Lower lobe of right lung (tissue), 2 donors: Measurements from ENCODE around the gene AKR7A3. TPM values are rescaled to one million over a fixed set of nuclear protein-coding genes. Genes with fewer than 3 reads are reported as not detected.

Experiments
- ATAC-seq, 2 donors: fragments of 200-7000 bp; cut with Tn5 transposase; one replicate each; pipeline ENCODE4 v1.9.1; 2020 to 2022; ENCODE audit warnings: mild to moderate bottlenecking in 2 of 2, moderate library complexity in 2 of 2
- DNase-seq: peaks from one replicate; pipeline ENCODE4 v3.0.0-alpha.2; 2020
- H3K27ac ChIP-seq: fragments of 200-600 bp; one replicate; pipeline ENCODE4 v1.8.0; 2022
- H3K27me3 ChIP-seq: fragments of 200-600 bp; one replicate; pipeline ENCODE4 v1.8.0; 2022; ENCODE audit warnings: low read depth
- H3K36me3 ChIP-seq: fragments of 200-600 bp; one replicate; pipeline ENCODE4 v1.8.0; 2022; ENCODE audit warnings: mild to moderate bottlenecking
- H3K4me1 ChIP-seq: fragments of 200-600 bp; one replicate; pipeline ENCODE4 v1.8.0; 2022
- H3K4me3 ChIP-seq: fragments of 200-600 bp; one replicate; pipeline ENCODE4 v1.8.0; 2022; ENCODE audit warnings: mild to moderate bottlenecking
- H3K9me3 ChIP-seq: fragments of 200-600 bp; one replicate; pipeline ENCODE4 v1.8.0; 2022
- CTCF ChIP-seq: fragments of 200-600 bp; IDR thresholded peaks from one replicate; pipeline ENCODE4 v1.8.0; 2022; ENCODE audit warnings: antibody characterized with exemption, mild to moderate bottlenecking
- intact Hi-C: fragments of 100-400 bp; cut with DNase I; formaldehyde crosslinking; loops from one replicate; pipeline ENCODE4 v1.11.0; 2022
- total RNA-seq: library from RNA; stranded (reverse); fragmentation: NEBNext Ultra II Directional; extraction: Animal tissue kit (Norgen Biotek cat#: 25700); gene quantifications from one replicate; pipeline ENCODE4 v1.2.1, GENCODE V29; 2021
- donor health status: DM: no; HTN: yes; CAD: no; lungs with severe emphysema.

AKR7A3 gene
- total RNA-seq, 1 donor from 2014 or later: 0.30 TPM

GRCh38 chr1:19268445-19268844, 20.1 kb downstream of the AKR7A3 start:
- intact Hi-C loops: no loop called here
- Histone ChIP-seq H3K9me3 (no peaks in the 10 kb centered on the region), H3K27me3 (peaks cover 7% of the 10 kb centered on the region), H3K36me3 (no peaks in the 10 kb centered on the region), H3K4me1 (no peaks in the 10 kb centered on the region), H3K27ac (no peak overlapping the region), H3K4me3 (no peak overlapping the region)
- TF ChIP-seq CTCF: no peak
- ATAC-seq: no peak
- DNase-seq: no peak

GRCh38 chr1:19262744-19263143, 25.8 kb downstream of the AKR7A3 start:
- DNase-seq (no peak), ATAC-seq (no peak)
- H3K27ac ChIP-seq: no peak overlapping the region
- H3K4me3 ChIP-seq: no peak overlapping the region
- H3K4me1 ChIP-seq: no peaks in the 10 kb centered on the region
- H3K27me3 ChIP-seq: no peaks in the 10 kb centered on the region
- intact Hi-C loops: no loop called here
- no peak for TF ChIP-seq CTCF
- no peaks in the 10 kb centered on the region for H3K9me3 ChIP-seq
- H3K36me3 ChIP-seq: peaks cover 32% of the 10 kb centered on the region

GRCh38 chr1:19262047-19262446, 26.5 kb downstream of the AKR7A3 start:
- Histone ChIP-seq H3K36me3 (peaks cover 39% of the 10 kb centered on the region), H3K9me3 (no peaks in the 10 kb centered on the region), H3K27ac (no peak overlapping the region), H3K4me1 (no peaks in the 10 kb centered on the region), H3K27me3 (no peaks in the 10 kb centered on the region), H3K4me3 (no peak overlapping the region)
- DNase-seq (no peak), ATAC-seq (no peak)
- intact Hi-C loops: no loop called here
- no peak for TF ChIP-seq CTCF

GRCh38 chr1:19260211-19261138, 28.1 kb downstream of the AKR7A3 start:
- peak; percentile 32 to 34 for ATAC-seq
- Histone ChIP-seq H3K27me3 (no peaks in the 10 kb centered on the region), H3K27ac (no peak overlapping the region), H3K4me3 (no peak overlapping the region), H3K4me1 (no peaks in the 10 kb centered on the region), H3K9me3 (no peaks in the 10 kb centered on the region), H3K36me3 (peaks cover 54% of the 10 kb centered on the region)
- DNase-seq: no peak
- intact Hi-C loops: no loop called here
- TF ChIP-seq CTCF: no peak

GRCh38 chr1:19258353-19258752, 30.2 kb downstream of the AKR7A3 start:
- no peak overlapping the region for H3K27ac ChIP-seq
- peaks cover 59% of the 10 kb centered on the region for H3K36me3 ChIP-seq
- ATAC-seq: no peak
- H3K4me1 ChIP-seq: peaks cover 15% of the 10 kb centered on the region
- H3K9me3 ChIP-seq: no peaks in the 10 kb centered on the region
- intact Hi-C loops: no loop called here
- no peak overlapping the region for H3K4me3 ChIP-seq
- DNase-seq: no peak
- TF ChIP-seq CTCF: no peak
- H3K27me3 ChIP-seq: no peaks in the 10 kb centered on the region
